ENCODE measurements around the gene CHMP6. TPM values are rescaled to one million over a fixed set of nuclear protein-coding genes. Genes with fewer than 3 reads are reported as not detected.

CHMP6 gene
- total RNA-seq, 1 experiment from 2014 or later = 15.0 TPM

GRCh38 chr17:80946449-80946848 lies 45.2 kb upstream of the CHMP6 start:
- CTCF ChIA-PET = no interaction called here
- TF ChIP-seq ERG (CRISPR knock-in tag; IDR thresholded peaks at IDR 0.05) (no peak), ZNF263 (CRISPR knock-in tag; IDR thresholded peaks at IDR 0.05; ENCODE audit: low read depth) (no peak), GABPB1 (CRISPR knock-in tag; IDR thresholded peaks at IDR 0.05) (no peak), ZNF416 (CRISPR knock-in tag; IDR thresholded peaks at IDR 0.05) (no peak), TEAD4 (CRISPR knock-in tag; IDR thresholded peaks at IDR 0.05) (no peak), ATF3 (CRISPR knock-in tag; conservative IDR thresholded peaks at IDR 0.05) (no peak), RORB (CRISPR knock-in tag; IDR thresholded peaks at IDR 0.05) (no peak), FOXJ3 (CRISPR knock-in tag; IDR thresholded peaks at IDR 0.05; ENCODE audit: borderline replicate concordance) (no peak), RELA (CRISPR knock-in tag; IDR thresholded peaks at IDR 0.05; ENCODE audit: borderline replicate concordance) (no peak), ZMAT4 (CRISPR knock-in tag; IDR thresholded peaks at IDR 0.05) (no peak), NFYB (CRISPR knock-in tag; conservative IDR thresholded peaks at IDR 0.05; ENCODE audit: low read depth) (no peak), IRF1 (CRISPR knock-in tag; IDR thresholded peaks at IDR 0.05) (no peak), FOXK1 (CRISPR knock-in tag; IDR thresholded peaks at IDR 0.05) (no peak), SMAD4 (CRISPR knock-in tag; IDR thresholded peaks at IDR 0.05) (no peak), ZNF512 (CRISPR knock-in tag; IDR thresholded peaks at IDR 0.05; ENCODE audit: borderline replicate concordance) (no peak), PREB (CRISPR knock-in tag; IDR thresholded peaks at IDR 0.05; ENCODE audit: borderline replicate concordance) (no peak), ZNF121 (CRISPR knock-in tag; IDR thresholded peaks at IDR 0.05) (no peak), ZSCAN18 (CRISPR knock-in tag; IDR thresholded peaks at IDR 0.05) (no peak), MXD4 (CRISPR knock-in tag; IDR thresholded peaks at IDR 0.05; ENCODE audit: borderline replicate concordance) (no peak)
- no peak for ATAC-seq
- Mint-ChIP-seq H3K36me3 (peaks cover 17% of the 10 kb centered on the region), H3K9me3 (peaks cover 8% of the 10 kb centered on the region), H3K27me3 (ENCODE audit: low read depth) (no peaks in the 10 kb centered on the region), H3K4me1 (no peaks in the 10 kb centered on the region), H3K4me3 (no peak overlapping the region), H3K27ac (no peak overlapping the region)
- peak; percentile 1 for DNase-seq (ENCODE audit: low spot score)
- POLR2A ChIA-PET = no interaction called here

Measured in WTC11 (cell line).